Neural cell (in vitro differentiated cells): ENCODE data around the gene MED19. TPM values are rescaled to one million over a fixed set of nuclear protein-coding genes. Genes with fewer than 3 reads are reported as not detected.

Experiments
- H2AFZ ChIP-seq: fragments of 200-600, 300-800 bp; sonication (generic), shearing (Covaris generic); 2 replicates; pipeline ENCODE4 v1.6.0; 2014; ENCODE audit warnings: low read depth, mild to moderate bottlenecking, antibody characterized with exemption, low read length, moderate library complexity
- H3F3A ChIP-seq: fragments of 200-600 bp; shearing (Covaris generic); 2 replicates; pipeline ENCODE4 v1.6.1; 2016; ENCODE audit warnings: mild to moderate bottlenecking, moderate library complexity, mixed read lengths, antibody characterized with exemption, low read length; ENCODE audit not compliant: insufficient read depth, poor library complexity, severe bottlenecking
- H3K27ac ChIP-seq: fragments of 200-600, 300-800 bp; sonication (generic), shearing (Covaris generic); 2 replicates; pipeline ENCODE4 v1.5.1; 2014; ENCODE audit warnings: mild to moderate bottlenecking, low read length, moderate library complexity
- H3K27me3 ChIP-seq: fragments of 300-800, 200-600 bp; sonication (generic), shearing (Covaris generic); 2 replicates; pipeline ENCODE4 v1.6.0; 2014; ENCODE audit warnings: mild to moderate bottlenecking, low read depth, low read length, moderate library complexity; ENCODE audit not compliant: insufficient read depth
- H3K36me3 ChIP-seq: fragments of 300-800, 200-600 bp; sonication (generic), shearing (Covaris generic); 2 replicates; pipeline ENCODE4 v1.5.1; 2014; ENCODE audit warnings: mild to moderate bottlenecking, antibody characterized with exemption, low read length, moderate library complexity; ENCODE audit not compliant: insufficient read depth
- H3K4me2 ChIP-seq: fragments of 300-800, 200-600 bp; sonication (generic), shearing (Covaris generic); 2 replicates; pipeline ENCODE4 v1.6.0; 2014; ENCODE audit warnings: mild to moderate bottlenecking, low read length
- H3K4me3 ChIP-seq: fragments of 300-800, 200-600 bp; sonication (generic), shearing (Covaris generic); 2 replicates; pipeline ENCODE4 v1.5.1; 2014; ENCODE audit warnings: mild to moderate bottlenecking, low read length, moderate library complexity
- H3K79me2 ChIP-seq: fragments of 200-600 bp; shearing (Covaris generic); replicated peaks from 2 replicates; pipeline ENCODE4 v1.6.0; 2014; ENCODE audit warnings: mild to moderate bottlenecking, low read length, moderate library complexity; ENCODE audit not compliant: insufficient read depth
- H3K9ac ChIP-seq: fragments of 300-800, 200-600 bp; sonication (generic), shearing (Covaris generic); 2 replicates; pipeline ENCODE4 v1.6.1; 2016; ENCODE audit warnings: mild to moderate bottlenecking, low read length, mixed read lengths
- H3K9me2 ChIP-seq: fragments of 200-600 bp; shearing (Covaris generic); 2 replicates; pipeline ENCODE4 v1.6.1; 2016; ENCODE audit warnings: mild to moderate bottlenecking, low read length, mixed read lengths; ENCODE audit not compliant: insufficient read depth
- H3K9me3 ChIP-seq: fragments of 200-600, 300-800 bp; sonication (generic), shearing (Covaris generic); 2 replicates; pipeline ENCODE4 v1.6.1; 2016; ENCODE audit warnings: mild to moderate bottlenecking, mixed run types, low read length, moderate library complexity, mixed read lengths
- H4K20me1 ChIP-seq: fragments of 200-600 bp; shearing (Covaris generic); 2 replicates; pipeline ENCODE4 v1.6.1; 2016; ENCODE audit warnings: mild to moderate bottlenecking, mixed run types; ENCODE audit not compliant: insufficient read depth
- EP300 ChIP-seq: fragments of 450-650 bp; conservative IDR thresholded peaks from 2 replicates; pipeline ENCODE4 v1.6.1; 2014; ENCODE audit warnings: antibody characterized with exemption, mild to moderate bottlenecking, moderate library complexity; ENCODE audit not compliant: poor library complexity, severe bottlenecking
- EZH2 ChIP-seq: fragments of 200-600, 300-800 bp; shearing (Covaris generic), sonication (generic); IDR thresholded peaks from 2 replicates; pipeline ENCODE4 v1.6.1; 2014; ENCODE audit warnings: antibody characterized with exemption, low read length, borderline replicate concordance, mild to moderate bottlenecking; ENCODE audit not compliant: insufficient read depth, poor library complexity, severe bottlenecking
- MXI1 ChIP-seq: fragments of 450-650 bp; conservative IDR thresholded peaks from 2 replicates; pipeline ENCODE4 v1.6.1; 2014; ENCODE audit warnings: antibody characterized with exemption, mild to moderate bottlenecking; ENCODE audit not compliant: poor library complexity, severe bottlenecking
- POLR2AphosphoS5 ChIP-seq: IDR thresholded peaks from 2 replicates; pipeline ENCODE4 v1.6.1; 2012
- RAD21 ChIP-seq: fragments of 450-650 bp; conservative IDR thresholded peaks from 2 replicates; pipeline ENCODE4 v1.6.1; 2014; ENCODE audit warnings: antibody characterized with exemption, mild to moderate bottlenecking, moderate library complexity
- SMC3 ChIP-seq: fragments of 450-650 bp; conservative IDR thresholded peaks from 2 replicates; pipeline ENCODE4 v1.6.1; 2014; ENCODE audit warnings: antibody characterized with exemption, mild to moderate bottlenecking, moderate library complexity; ENCODE audit not compliant: poor library complexity
- TAF1 ChIP-seq: IDR thresholded peaks from 2 replicates; pipeline ENCODE4 v1.6.1; 2012; ENCODE audit warnings: low read depth
- polyA plus RNA-seq: library from polyadenylated mRNA; depleted of rRNA; stranded (reverse); fragments of >200 nt; gene quantifications from 2 replicates; pipeline ENCODE4 v1.2.3, GENCODE V29; 2014
- TF ChIP-seq, protein P1 (sequence below): fragments of 450-650 bp; IDR thresholded peaks from 2 replicates; pipeline ENCODE4 v1.5.1; 2014; ENCODE audit warnings: antibody characterized with exemption, mild to moderate bottlenecking, moderate library complexity; ENCODE audit not compliant: poor library complexity, severe bottlenecking
- TF ChIP-seq, protein P2 (sequence below): IDR thresholded peaks from 2 replicates; pipeline ENCODE4 v1.6.1; 2012; ENCODE audit warnings: borderline replicate concordance

Gene MED19
- polyA plus RNA-seq, 1 donor from 2014 or later, result 46.4 TPM

GRCh38 chr11:57729479-57729878 lies 17.5 kb upstream of the MED19 start:
- H3K9ac ChIP-seq, result no peak overlapping the region
- no peaks in the 10 kb centered on the region for H3K27me3 ChIP-seq
- H3K36me3 ChIP-seq, result no peaks in the 10 kb centered on the region
- H3K4me3 ChIP-seq, result no peak overlapping the region
- H3K79me2 ChIP-seq, result peaks cover 20% of the 10 kb centered on the region
- H2AFZ ChIP-seq, result no peak overlapping the region
- TF ChIP-seq, protein P1, sequence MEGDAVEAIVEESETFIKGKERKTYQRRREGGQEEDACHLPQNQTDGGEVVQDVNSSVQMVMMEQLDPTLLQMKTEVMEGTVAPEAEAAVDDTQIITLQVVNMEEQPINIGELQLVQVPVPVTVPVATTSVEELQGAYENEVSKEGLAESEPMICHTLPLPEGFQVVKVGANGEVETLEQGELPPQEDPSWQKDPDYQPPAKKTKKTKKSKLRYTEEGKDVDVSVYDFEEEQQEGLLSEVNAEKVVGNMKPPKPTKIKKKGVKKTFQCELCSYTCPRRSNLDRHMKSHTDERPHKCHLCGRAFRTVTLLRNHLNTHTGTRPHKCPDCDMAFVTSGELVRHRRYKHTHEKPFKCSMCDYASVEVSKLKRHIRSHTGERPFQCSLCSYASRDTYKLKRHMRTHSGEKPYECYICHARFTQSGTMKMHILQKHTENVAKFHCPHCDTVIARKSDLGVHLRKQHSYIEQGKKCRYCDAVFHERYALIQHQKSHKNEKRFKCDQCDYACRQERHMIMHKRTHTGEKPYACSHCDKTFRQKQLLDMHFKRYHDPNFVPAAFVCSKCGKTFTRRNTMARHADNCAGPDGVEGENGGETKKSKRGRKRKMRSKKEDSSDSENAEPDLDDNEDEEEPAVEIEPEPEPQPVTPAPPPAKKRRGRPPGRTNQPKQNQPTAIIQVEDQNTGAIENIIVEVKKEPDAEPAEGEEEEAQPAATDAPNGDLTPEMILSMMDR, result no peak
- no peak for TF ChIP-seq EP300
- TF ChIP-seq MXI1, result no peak
- TF ChIP-seq SMC3, result no peak
- TF ChIP-seq, protein P2, sequence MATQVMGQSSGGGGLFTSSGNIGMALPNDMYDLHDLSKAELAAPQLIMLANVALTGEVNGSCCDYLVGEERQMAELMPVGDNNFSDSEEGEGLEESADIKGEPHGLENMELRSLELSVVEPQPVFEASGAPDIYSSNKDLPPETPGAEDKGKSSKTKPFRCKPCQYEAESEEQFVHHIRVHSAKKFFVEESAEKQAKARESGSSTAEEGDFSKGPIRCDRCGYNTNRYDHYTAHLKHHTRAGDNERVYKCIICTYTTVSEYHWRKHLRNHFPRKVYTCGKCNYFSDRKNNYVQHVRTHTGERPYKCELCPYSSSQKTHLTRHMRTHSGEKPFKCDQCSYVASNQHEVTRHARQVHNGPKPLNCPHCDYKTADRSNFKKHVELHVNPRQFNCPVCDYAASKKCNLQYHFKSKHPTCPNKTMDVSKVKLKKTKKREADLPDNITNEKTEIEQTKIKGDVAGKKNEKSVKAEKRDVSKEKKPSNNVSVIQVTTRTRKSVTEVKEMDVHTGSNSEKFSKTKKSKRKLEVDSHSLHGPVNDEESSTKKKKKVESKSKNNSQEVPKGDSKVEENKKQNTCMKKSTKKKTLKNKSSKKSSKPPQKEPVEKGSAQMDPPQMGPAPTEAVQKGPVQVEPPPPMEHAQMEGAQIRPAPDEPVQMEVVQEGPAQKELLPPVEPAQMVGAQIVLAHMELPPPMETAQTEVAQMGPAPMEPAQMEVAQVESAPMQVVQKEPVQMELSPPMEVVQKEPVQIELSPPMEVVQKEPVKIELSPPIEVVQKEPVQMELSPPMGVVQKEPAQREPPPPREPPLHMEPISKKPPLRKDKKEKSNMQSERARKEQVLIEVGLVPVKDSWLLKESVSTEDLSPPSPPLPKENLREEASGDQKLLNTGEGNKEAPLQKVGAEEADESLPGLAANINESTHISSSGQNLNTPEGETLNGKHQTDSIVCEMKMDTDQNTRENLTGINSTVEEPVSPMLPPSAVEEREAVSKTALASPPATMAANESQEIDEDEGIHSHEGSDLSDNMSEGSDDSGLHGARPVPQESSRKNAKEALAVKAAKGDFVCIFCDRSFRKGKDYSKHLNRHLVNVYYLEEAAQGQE, result no peak
- no peak for TF ChIP-seq TAF1
- no peak for TF ChIP-seq POLR2AphosphoS5
- H3K4me2 ChIP-seq, result no peak overlapping the region
- H3K27ac ChIP-seq, result no peak overlapping the region
- H3F3A ChIP-seq, result no peaks in the 10 kb centered on the region
- no peaks in the 10 kb centered on the region for H3K9me3 ChIP-seq
- H4K20me1 ChIP-seq, result no peaks in the 10 kb centered on the region
- H3K9me2 ChIP-seq, result no peaks in the 10 kb centered on the region

DNA sequence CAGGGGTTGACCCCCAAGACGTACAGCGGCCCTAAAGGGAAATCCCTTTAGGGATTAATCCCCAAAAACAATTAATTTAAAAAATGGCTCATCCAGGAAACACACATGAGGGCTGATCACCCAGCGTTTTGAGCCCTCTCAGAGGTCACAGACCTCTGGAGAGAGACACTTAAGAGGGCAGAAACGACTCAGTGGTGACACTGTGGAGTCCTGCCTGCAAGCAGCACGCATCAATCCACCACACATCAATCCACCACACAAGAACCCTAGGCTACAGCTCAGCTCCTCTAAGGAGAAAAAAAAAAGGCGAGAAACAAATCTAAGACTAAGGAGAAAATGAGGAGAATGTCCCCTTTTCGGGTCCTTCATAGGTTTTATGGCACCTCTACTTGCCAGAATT lies 16.8 kb upstream of the MED19 start:
- Histone ChIP-seq H3K27ac (no peak overlapping the region), H2AFZ (no peak overlapping the region), H3K9ac (no peak overlapping the region), H3K36me3 (no peaks in the 10 kb centered on the region), H3K4me2 (no peak overlapping the region), H4K20me1 (no peaks in the 10 kb centered on the region), H3F3A (no peaks in the 10 kb centered on the region), H3K4me3 (no peak overlapping the region), H3K9me2 (no peaks in the 10 kb centered on the region), H3K9me3 (no peaks in the 10 kb centered on the region), H3K79me2 (peaks cover 23% of the 10 kb centered on the region), H3K27me3 (no peaks in the 10 kb centered on the region)
- TF ChIP-seq TAF1, result no peak
- TF ChIP-seq, protein P1, result no peak
- TF ChIP-seq SMC3, result no peak
- TF ChIP-seq, protein P2, result no peak
- no peak for TF ChIP-seq POLR2AphosphoS5
- TF ChIP-seq EZH2, result no peak
- no peak for TF ChIP-seq EP300
- no peak for TF ChIP-seq MXI1
- no peak for TF ChIP-seq RAD21
